RWPE1 (cell line): ENCODE data around the gene AKAP12.
A peak's percentile ranks its signal among the peaks of the same experiment; 100 is the strongest.

ENCODE experiments used
- CTCF ChIA-PET: fragments of 350-600 bp; sonication (Branson Sonifier 250); formaldehyde crosslinking; extraction: SDS; loops from one replicate; lab custom pipeline; 2021; lab: Yijun Ruan, JAX
- POLR2A ChIA-PET: fragments of 400-600 bp; formaldehyde crosslinking; extraction: SDS; loops from one replicate; lab custom pipeline; 2020; ENCODE audit warnings: antibody characterized with exemption; ENCODE audit not compliant: low non-redundant PET; lab: Yijun Ruan, JAX
- DNase-seq: peaks from one replicate; pipeline ENCODE4 v3.0.0; 2012; ENCODE audit warnings: low spot score
- H3K27ac ChIP-seq: fragments of 450-650 bp; 2 replicates; pipeline ENCODE4 v1.5.1; 2017
- CTCF ChIP-seq: fragments of 450-650 bp; conservative IDR thresholded peaks from 2 replicates; pipeline ENCODE4 v1.5.1; 2017; ENCODE audit warnings: low read depth, mild to moderate bottlenecking

AKAP12 gene

GRCh38 chr6:151324488-151324825 lies 84.7 kb downstream of the AKAP12 start:
- ChIA-PET CTCF (interaction anchor here (0.6 to 3.4 kb wide), 33 partner anchors 10 to 1458 kb away, joined by 3 to 79 read pairs (median 4); partner anchors contain the start of gene AKAP12), POLR2A (no interaction called here)
- no peak overlapping the region for H3K27ac ChIP-seq
- peak; percentile 63; the same call in 1 of the 2 replicates for TF ChIP-seq CTCF
- DNase-seq, result no peak

GRCh38 chr6:151325075-151326050 lies 85.6 kb downstream of the AKAP12 start:
- ChIA-PET POLR2A (no interaction called here), CTCF (interaction anchor here (0.6 to 3.4 kb wide), 12 partner anchors 9 to 1457 kb away, joined by 3 to 79 read pairs (median 4); no protein-coding TSS in a partner anchor)
- H3K27ac ChIP-seq, result no peak overlapping the region
- no peak for TF ChIP-seq CTCF
- DNase-seq, result peak; percentile 32

- DNase-seq, result no peak
- ChIA-PET POLR2A (no interaction called here), CTCF (interaction anchor here (0.6 to 3.4 kb wide), 6 partner anchors 8 to 434 kb away, joined by 5 to 79 read pairs (median 6); no protein-coding TSS in a partner anchor)
- no peak for TF ChIP-seq CTCF
- H3K27ac ChIP-seq, result no peak overlapping the region
Observed at GRCh38 chr6:151326116-151326825, 86.5 kb downstream of the AKAP12 start.

- ChIA-PET CTCF (interaction anchor here (1.0 kb wide), 2 partner anchors 313 to 435 kb away, joined by 5 to 6 read pairs; no protein-coding TSS in a partner anchor), POLR2A (no interaction called here)
- DNase-seq, result no peak
- no peak overlapping the region for H3K27ac ChIP-seq
- TF ChIP-seq CTCF, result no peak
Observed at GRCh38 chr6:151327101-151327500, 87.3 kb downstream of the AKAP12 start.

- ChIA-PET POLR2A (no interaction called here), CTCF (interaction anchor here (2.3 kb wide), 1 partner anchor 316 kb away, joined by 8 read pairs; no protein-coding TSS in a partner anchor)
- no peak overlapping the region for H3K27ac ChIP-seq
- DNase-seq, result no peak
- no peak for TF ChIP-seq CTCF
Observed at GRCh38 chr6:151330130-151330696, 90.4 kb downstream of the AKAP12 start.

GRCh38 chr6:151335930-151336329 lies 96.2 kb downstream of the AKAP12 start:
- no peak overlapping the region for H3K27ac ChIP-seq
- CTCF ChIA-PET, result interaction anchor here (0.7 to 2.7 kb wide), 7 partner anchors 11 to 910 kb away, joined by 3 to 20 read pairs (median 6); no protein-coding TSS in a partner anchor
- POLR2A ChIA-PET, result no interaction called here
- DNase-seq, result no peak
- no peak for TF ChIP-seq CTCF
